Colon (tissue), 2 donors: ENCODE data around the gene PRPSAP2.
"Not testable (repeated sequence)": the region's sequence is repeated elsewhere in the genome, so short reads cannot be mapped to it uniquely, and the experiment has no call there.

Experiments
- FAIRE-seq: peaks from 2 replicates; lab custom pipeline; 2012; peaks lifted over from hg19 to GRCh38; lab: Jason Lieb, UNC
- donor health status: control.
- donor health status: control.

The PRPSAP2 gene

GRCh38 chr17:18891541-18891940, 33.6 kb downstream of the PRPSAP2 start:
- FAIRE-seq, result no peak

GRCh38 chr17:18896146-18896545, 38.2 kb downstream of the PRPSAP2 start:
- FAIRE-seq, result no peak

- FAIRE-seq, result no peak
These were observed 39.0 kb downstream of the PRPSAP2 start for GRCh38 chr17:18896947-18897346.

GRCh38 chr17:18904482-18904881, 46.6 kb downstream of the PRPSAP2 start:
- no peak for FAIRE-seq

GRCh38 chr17:18905226-18905625, 47.3 kb downstream of the PRPSAP2 start:
- FAIRE-seq, result no peak

GRCh38 chr17:18910326-18910725, 52.4 kb downstream of the PRPSAP2 start:
- FAIRE-seq, result no peak

GRCh38 chr17:18910881-18911280, 53.0 kb downstream of the PRPSAP2 start:
- no peak for FAIRE-seq

- no peak for FAIRE-seq
These were observed 59.0 kb downstream of the PRPSAP2 start for GRCh38 chr17:18916816-18917500.

- FAIRE-seq, result no peak
These were observed 59.6 kb downstream of the PRPSAP2 start for GRCh38 chr17:18917506-18918032.

GRCh38 chr17:18919963-18920362, 62.0 kb downstream of the PRPSAP2 start:
- FAIRE-seq, result no peak

GRCh38 chr17:18920911-18921441, 63.0 kb downstream of the PRPSAP2 start:
- no peak for FAIRE-seq

- FAIRE-seq, result no peak
These were observed 63.6 kb downstream of the PRPSAP2 start for GRCh38 chr17:18921485-18921884.

GRCh38 chr17:18921912-18922451, 64.1 kb downstream of the PRPSAP2 start:
- no peak for FAIRE-seq

- FAIRE-seq, result not testable (repeated sequence)
These were observed 64.7 kb downstream of the PRPSAP2 start for GRCh38 chr17:18922596-18922995.

- FAIRE-seq, result no peak
These were observed 67.3 kb downstream of the PRPSAP2 start for GRCh38 chr17:18925187-18925586.

GRCh38 chr17:18928628-18929125, 70.7 kb downstream of the PRPSAP2 start:
- no peak for FAIRE-seq

GRCh38 chr17:18932360-18933055, 74.6 kb downstream of the PRPSAP2 start:
- FAIRE-seq, result no peak

- no peak for FAIRE-seq
These were observed 75.4 kb downstream of the PRPSAP2 start for GRCh38 chr17:18933102-18934058.

- no peak for FAIRE-seq
These were observed 80.2 kb downstream of the PRPSAP2 start for GRCh38 chr17:18937981-18938691.

- no peak for FAIRE-seq
These were observed 80.7 kb downstream of the PRPSAP2 start for GRCh38 chr17:18938692-18939023.

- no peak for FAIRE-seq
These were observed 86.7 kb downstream of the PRPSAP2 start for GRCh38 chr17:18944646-18945045.
